ENCODE measurements around the gene BACH2.

DNA sequence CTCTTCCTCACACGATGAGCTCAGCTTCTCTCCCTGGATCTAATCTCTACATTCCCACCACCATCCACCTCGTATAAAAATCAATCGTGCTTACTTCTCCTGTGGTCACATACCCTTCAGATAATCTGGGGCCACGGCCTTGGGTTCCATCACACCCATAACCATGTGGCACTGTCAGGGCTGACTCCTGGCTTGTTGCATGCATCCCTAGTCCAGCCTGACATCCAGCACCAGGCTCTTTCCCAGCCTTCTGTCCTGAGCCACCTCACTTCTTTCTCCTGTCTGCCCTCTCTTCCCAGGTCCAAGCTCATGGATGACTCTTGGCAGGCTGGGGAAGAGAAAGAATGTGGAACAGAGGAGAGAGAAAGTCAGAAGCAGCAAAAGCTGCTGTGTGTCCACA lies 199.8 kb downstream of the BACH2 start:
- no peak for TF ChIP-seq SIN3A (IDR thresholded peaks at IDR 0.05; ENCODE audit: borderline replicate concordance, insufficient read depth, low read length)
- TF ChIP-seq POLR2AphosphoS5 (IDR thresholded peaks at IDR 0.05; ENCODE audit: low read depth, low read length): no peak
- no peak for TF ChIP-seq TAF1 (IDR thresholded peaks at IDR 0.05; ENCODE audit: borderline replicate concordance, insufficient read depth, low read length)

Measured in PFSK-1 (cell line).